WERI-Rb-1 (cell line): ENCODE measurements around the gene RHBDF2.

Source experiments
- DNase-seq: peaks from one replicate; pipeline ENCODE4 v3.0.0-alpha.2; 2020
- H3K27ac ChIP-seq: fragments of 250-450 bp; sonication (Bioruptor Pico); 2 replicates; pipeline ENCODE4 v1.5.1; 2020; ENCODE audit warnings: mild to moderate bottlenecking, moderate library complexity
- H3K27me3 ChIP-seq: fragments of 250-450 bp; sonication (Bioruptor Pico); 2 replicates; pipeline ENCODE4 v1.5.1; 2021; ENCODE audit warnings: mild to moderate bottlenecking, low read depth, moderate library complexity; ENCODE audit not compliant: insufficient read depth, severe bottlenecking
- H3K36me3 ChIP-seq: fragments of 250-450 bp; sonication (Bioruptor Pico); 2 replicates; pipeline ENCODE4 v1.5.1; 2020; ENCODE audit warnings: mild to moderate bottlenecking, moderate library complexity
- H3K4me3 ChIP-seq: 2 replicates; pipeline ENCODE4 v1.5.1; 2011; ENCODE audit warnings: low read depth, mild to moderate bottlenecking, control low read depth, low read length
- H3K9me3 ChIP-seq: fragments of 250-450 bp; sonication (Bioruptor Pico); 2 replicates; pipeline ENCODE4 v1.5.1; 2021; ENCODE audit warnings: mild to moderate bottlenecking, moderate library complexity; ENCODE audit not compliant: severe bottlenecking
- CTCF ChIP-seq: IDR thresholded peaks from 2 replicates; pipeline ENCODE4 v1.5.1; 2011; ENCODE audit warnings: low read depth, mild to moderate bottlenecking, control low read depth, inconsistent platforms, low read length

RHBDF2 gene

GRCh38 chr17:76432004-76432403, 69.2 kb downstream of the RHBDF2 start:
- Histone ChIP-seq H3K27me3 (no peaks in the 10 kb centered on the region), H3K36me3 (peaks cover 6% of the 10 kb centered on the region), H3K27ac (no peak overlapping the region), H3K9me3 (no peaks in the 10 kb centered on the region), H3K4me3 (no peak overlapping the region)
- no peak for TF ChIP-seq CTCF
- DNase-seq: no peak

- no peaks in the 10 kb centered on the region for H3K9me3 ChIP-seq
- H3K4me3 ChIP-seq: no peak overlapping the region
- no peak for DNase-seq
- peaks cover 3% of the 10 kb centered on the region; the same call in 1 of the 2 replicates for H3K36me3 ChIP-seq
- H3K27me3 ChIP-seq: no peaks in the 10 kb centered on the region
- no peak for TF ChIP-seq CTCF
- H3K27ac ChIP-seq: no peak overlapping the region
Observed at GRCh38 chr17:76431509-76431908, 69.7 kb downstream of the RHBDF2 start.

GRCh38 chr17:76428511-76428910, 72.7 kb downstream of the RHBDF2 start:
- H3K4me3 ChIP-seq: no peak overlapping the region

GRCh38 chr17:76427501-76428231, 73.6 kb downstream of the RHBDF2 start:
- Histone ChIP-seq H3K27me3 (no peaks in the 10 kb centered on the region), H3K4me3 (no peak overlapping the region), H3K9me3 (no peaks in the 10 kb centered on the region), H3K27ac (no peak overlapping the region), H3K36me3 (peaks cover 9% of the 10 kb centered on the region)
- no peak for DNase-seq
- TF ChIP-seq CTCF: no peak

More at GRCh38 chr17:76428511-76428910, 72.7 kb downstream of the RHBDF2 start:
- no peaks in the 10 kb centered on the region for H3K9me3 ChIP-seq
- H3K27ac ChIP-seq: no peak overlapping the region
- DNase-seq: no peak
- TF ChIP-seq CTCF: no peak
- H3K36me3 ChIP-seq: peaks cover 3% of the 10 kb centered on the region; the same call in 1 of the 2 replicates
- no peaks in the 10 kb centered on the region for H3K27me3 ChIP-seq

- Histone ChIP-seq H3K27ac (no peak overlapping the region), H3K27me3 (no peaks in the 10 kb centered on the region), H3K36me3 (peaks cover 14% of the 10 kb centered on the region), H3K9me3 (no peaks in the 10 kb centered on the region), H3K4me3 (no peak overlapping the region)
- no peak for DNase-seq
- TF ChIP-seq CTCF: no peak
Observed at GRCh38 chr17:76426853-76427252, 74.4 kb downstream of the RHBDF2 start.

- Histone ChIP-seq H3K36me3 (peaks cover 12% of the 10 kb centered on the region), H3K4me3 (no peak overlapping the region), H3K27ac (no peak overlapping the region), H3K9me3 (no peaks in the 10 kb centered on the region), H3K27me3 (no peaks in the 10 kb centered on the region)
- no peak for TF ChIP-seq CTCF
- DNase-seq: no peak
Observed at GRCh38 chr17:76422860-76423259, 78.4 kb downstream of the RHBDF2 start.
